Measurements from ENCODE around the gene GNAQ. TPM values are rescaled to one million over a fixed set of nuclear protein-coding genes. Genes with fewer than 3 reads are reported as not detected.
"Not testable (repeated sequence)": the region's sequence is repeated elsewhere in the genome, so short reads cannot be mapped to it uniquely, and the experiment has no call there.

GNAQ gene
- total RNA-seq, 1 experiment from 2014 or later = 29.2 TPM

DNA sequence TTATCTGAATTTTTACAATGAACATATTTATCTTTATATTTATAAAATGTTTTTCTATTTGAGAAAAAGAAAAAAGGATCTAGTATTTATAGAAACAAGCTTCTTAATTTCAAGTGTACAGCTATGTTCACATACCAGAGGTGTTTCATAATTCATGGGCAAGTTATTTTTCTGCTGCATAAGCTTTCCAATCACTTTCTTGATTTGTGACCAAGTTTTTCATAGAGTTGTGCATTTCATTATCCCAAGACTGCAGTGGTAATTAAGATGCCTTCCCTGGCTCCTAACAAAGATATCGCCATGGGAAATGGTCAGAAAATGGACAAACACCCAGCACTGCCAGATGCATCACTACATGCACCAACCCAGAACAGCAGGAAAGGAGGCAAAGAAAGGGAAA lies 124.6 kb downstream of the GNAQ start:
- no peak for DNase-seq (ENCODE audit: low read depth)

DNA sequence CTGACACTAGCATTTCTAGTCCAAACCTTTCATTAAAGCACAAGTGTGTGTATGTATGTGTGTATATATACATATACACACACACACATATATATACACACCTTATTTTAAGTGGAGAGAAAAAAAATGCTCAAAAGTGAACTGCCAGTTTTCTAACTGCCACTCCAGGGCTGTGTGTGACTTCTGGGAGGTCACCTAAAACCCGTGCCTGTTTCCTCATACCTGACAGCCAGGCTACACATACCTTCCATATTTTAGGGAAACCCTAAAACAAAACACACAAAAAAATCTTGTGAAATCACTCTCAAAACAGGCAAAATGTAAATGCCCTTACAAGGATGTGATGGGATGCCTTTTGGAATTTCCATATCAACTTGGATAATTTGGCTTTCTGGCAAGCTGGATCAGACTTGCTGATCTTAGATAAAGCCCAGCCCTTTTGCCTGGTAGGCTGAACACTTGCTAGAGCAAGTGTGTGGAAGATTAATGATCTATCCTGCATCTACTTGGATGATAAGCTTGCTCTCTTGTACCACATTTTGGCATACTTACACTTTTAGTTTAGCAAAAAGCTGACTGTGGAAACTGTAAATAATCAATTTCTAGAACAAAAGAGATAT lies 127.8 kb downstream of the GNAQ start:
- DNase-seq (ENCODE audit: low read depth) = no peak

DNA sequence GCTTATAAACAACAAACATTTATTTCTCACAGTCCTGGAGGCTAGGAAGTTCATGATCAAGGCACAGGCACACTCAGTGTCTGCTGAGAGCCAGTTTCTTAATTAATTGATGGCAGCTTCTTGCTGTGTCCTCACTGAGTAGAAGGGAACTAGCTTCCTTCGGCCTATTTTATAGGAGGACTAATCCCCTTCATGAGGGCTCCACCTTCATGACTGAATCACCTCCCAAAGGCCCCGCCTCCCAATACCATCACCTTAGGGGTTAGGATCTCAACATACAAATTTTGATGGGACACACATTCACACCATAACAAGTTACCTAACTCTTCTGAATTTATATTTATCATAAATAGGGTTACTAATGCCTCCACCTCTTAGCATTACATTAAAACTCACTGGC lies 129.8 kb downstream of the GNAQ start:
- no peak for DNase-seq (ENCODE audit: low read depth)

DNA sequence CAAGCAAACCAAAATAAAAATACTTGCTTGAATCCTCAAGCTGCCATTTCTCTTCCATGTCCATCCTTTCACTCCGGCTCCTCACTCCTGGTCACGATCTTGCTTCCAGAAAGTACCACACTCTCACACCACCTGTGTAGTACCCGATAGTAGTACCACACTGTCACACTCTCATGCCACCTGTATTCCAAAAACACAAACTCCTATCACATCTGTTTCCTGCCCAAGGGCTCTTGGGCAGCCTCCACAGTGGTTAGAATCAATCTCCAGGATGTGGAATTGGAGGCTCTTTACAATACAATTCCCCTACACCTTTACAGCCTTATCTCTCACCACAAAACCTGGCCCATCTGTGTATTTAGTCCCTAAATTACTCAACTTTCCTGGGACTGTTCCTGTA lies 130.6 kb downstream of the GNAQ start:
- DNase-seq (ENCODE audit: low read depth) = no peak

DNA sequence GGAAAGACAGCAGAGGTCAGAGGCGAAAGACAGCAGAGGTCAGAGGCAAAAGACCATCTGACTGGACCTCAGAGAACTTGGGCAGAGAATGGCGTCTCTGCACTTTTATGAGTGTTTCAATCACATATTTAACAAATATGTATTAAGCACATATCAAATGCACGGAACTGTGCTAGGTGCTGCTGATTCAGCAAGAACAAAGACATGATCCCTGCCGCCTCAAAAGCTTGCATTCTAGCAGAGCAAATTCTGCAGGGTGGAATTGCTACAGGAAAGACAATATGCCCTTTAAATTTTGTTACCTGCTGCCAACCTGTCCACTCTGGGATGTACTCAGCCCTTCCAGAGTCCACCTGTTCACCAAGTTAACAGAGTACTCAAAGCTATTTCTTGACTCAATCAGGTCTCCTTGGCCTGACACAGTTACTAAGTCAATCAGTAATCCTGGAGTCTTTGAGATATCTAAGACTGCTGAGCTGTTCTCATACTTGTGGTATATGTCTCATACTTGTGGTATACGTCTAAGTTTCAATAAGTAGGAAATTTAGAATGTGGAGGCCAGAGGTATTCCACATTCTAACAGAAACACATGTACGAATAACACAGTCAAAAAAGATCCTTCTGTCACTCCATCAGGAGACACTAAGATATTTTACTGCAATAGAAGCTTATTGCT lies 131.8 kb downstream of the GNAQ start:
- peak; percentile 80 for DNase-seq (ENCODE audit: low read depth)

DNA sequence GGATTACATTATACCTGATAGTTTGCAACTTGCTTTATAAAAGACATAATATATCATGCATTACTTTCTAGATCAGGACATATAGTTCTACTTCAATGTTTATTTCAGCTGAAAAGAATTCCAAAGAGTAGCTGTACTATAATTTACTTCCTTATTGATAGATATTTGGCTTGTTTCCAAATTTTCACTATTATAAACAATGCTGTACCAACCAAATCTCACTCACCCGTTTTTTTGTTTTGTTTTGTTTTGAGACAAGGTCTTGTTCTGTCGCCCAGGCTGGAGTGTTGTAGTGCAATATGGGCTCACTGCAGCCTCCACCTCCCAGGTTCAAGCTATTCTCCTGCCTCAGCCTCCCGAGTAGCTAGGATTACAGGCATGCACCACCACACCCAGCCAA lies 132.7 kb downstream of the GNAQ start:
- no peak for DNase-seq (ENCODE audit: low read depth)

DNA sequence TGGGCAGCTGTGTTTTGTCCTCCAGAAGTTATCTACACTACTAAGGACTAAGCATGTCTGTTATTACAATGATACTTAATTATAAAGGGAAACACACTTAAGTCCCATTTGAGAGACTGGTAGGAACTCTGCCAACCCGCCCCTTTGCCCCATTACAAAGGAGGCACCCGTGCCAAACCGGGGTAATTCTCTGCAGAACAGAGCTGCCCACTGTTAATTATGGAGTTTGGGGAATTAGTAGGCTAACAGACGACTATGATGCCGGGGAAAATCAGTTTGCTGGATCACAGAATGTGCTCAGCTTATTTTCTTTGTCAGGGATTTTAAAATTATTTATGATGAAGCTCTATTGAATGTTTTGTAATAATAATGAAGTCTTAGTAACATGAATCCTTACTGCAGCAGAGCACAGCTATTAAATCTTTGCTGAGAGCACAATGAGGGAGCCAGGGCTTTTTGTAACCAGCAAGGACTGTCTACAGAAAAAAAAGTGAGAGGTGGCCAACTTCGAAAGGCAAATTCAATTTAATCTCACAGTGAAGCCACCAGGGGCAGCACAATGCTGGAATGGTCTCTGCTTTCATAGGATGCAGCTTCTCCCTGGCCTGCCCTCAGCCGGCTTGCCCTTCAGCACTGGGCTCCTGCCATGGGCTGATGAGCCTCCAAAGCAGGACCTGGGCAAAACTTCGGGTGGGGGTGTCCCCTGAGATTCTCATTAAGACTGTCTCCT lies 134.5 kb downstream of the GNAQ start:
- no peak for DNase-seq (ENCODE audit: low read depth)

DNA sequence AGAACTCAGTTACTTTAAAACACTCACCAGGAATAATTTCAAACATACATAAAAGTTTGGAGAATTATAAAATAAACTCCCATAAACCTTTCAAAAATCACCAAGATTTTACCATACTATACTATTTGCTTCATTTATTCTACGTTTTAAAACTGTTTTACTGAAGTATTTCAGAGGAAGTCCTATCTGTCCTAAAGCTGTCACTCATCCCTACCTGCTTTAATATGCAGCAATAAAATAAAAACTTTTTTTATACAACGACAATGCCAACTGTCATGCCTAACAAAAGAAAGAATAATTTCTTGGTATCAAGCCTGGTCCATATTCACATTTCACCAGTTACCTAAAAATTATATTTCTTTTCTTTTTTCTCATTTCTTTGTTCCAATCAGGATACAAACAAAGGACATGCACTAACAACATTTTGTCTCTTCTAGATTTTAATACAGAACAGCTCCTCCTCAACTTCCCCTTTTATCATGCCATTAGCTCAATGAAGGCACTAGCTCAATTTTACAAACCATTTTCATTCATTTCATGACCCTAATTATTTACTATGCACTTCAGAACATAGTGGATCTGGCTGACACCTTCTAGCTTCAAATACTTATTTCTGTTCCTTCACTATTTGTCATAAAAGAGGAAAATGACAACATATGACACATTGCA lies 135.2 kb downstream of the GNAQ start:
- no peak for DNase-seq (ENCODE audit: low read depth)

DNA sequence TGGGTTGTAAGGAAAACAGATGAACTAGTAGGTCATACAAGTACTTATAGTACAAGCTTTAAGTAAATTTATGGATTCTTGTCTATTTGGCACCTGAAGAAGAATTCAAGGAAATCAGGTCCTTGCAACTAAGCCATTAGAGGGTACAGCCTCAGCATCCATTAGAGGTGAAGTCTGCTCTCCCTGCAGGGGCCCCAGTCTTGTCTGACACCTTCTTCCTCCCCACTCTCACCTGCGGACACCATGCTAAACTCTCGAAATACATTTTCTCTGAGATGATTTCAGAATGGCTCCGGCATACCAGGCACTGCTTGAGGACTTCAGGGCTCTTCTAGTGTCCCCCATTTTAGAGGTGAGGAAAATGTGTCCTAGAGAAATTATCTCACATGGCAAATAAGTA lies 137.9 kb downstream of the GNAQ start:
- no peak for DNase-seq (ENCODE audit: low read depth)

DNA sequence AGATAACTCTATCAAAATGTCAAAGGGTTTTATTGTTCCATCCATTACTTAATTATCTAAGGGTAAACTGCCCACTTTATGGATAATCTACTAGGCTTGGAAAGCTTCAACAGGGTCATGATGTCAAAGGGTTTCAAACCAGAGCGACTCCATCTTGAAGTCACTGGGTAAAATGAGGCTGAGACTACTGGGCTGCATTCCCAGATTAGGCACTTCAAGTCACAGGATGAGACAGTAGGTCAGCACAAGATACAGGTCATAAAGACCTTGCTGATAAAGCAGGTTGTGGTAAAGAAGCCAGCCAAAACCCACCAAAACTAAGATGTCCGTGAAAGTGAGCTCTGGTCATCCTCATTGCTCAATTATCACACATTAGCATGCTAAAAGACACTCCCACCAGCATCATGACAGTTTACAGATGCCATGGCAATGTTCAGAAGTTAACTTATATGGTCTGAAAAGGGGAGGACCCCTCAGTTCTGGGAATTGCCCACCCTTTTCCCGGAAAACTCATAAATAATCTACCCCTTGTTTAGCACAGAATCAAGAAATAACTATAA lies 138.6 kb downstream of the GNAQ start:
- no peak for DNase-seq (ENCODE audit: low read depth)

DNA sequence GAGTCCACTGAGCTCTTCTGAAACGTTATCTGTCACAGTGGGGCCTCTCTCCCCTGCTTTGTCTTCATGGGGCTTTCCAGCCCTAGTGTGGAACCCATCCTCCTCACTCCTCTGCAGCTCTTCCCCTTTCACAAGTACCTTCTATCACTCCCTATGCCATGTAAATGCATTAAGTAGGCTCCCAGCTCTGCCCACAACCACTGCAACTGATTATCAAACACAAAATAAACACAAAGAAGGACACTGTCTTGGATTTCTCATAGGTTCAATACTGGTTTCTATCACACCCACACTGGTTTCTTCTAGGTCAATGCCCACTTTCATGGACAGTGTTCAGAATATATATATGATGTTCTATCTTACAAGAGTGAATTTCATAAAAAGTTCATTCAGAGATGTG lies 139.4 kb downstream of the GNAQ start:
- DNase-seq (ENCODE audit: low read depth) = no peak

DNA sequence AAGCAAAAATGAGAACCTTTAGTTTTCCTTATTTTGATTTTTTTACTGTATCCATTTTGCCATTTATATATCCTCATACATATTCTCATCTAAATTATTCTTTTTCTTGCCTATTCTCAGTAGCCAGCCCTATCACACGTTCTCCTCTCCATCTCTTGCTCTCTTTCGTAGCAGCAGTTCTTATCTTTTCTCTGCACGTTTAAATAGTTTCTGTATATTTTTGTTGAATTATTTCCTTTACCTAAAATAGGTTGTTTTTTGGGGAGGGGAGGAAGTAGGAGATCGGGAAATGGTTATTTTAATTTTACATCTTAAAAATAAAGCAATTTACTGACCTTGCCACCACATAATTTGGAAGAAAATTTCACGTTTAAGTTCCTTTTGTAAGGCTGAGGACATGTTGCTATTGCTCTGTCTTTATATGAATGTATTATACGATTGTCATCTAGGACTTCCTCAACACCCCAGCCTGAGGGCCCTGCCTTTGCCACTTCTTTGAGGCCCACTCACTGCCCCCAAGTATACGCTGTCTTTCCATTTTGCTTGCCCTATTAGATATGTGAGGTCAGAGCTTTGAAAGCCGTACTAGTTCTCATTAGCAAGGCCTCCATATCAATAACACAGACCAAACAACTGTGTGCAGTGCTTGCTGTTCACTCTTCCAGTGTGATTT lies 140.3 kb downstream of the GNAQ start:
- DNase-seq (ENCODE audit: low read depth) = no peak

DNA sequence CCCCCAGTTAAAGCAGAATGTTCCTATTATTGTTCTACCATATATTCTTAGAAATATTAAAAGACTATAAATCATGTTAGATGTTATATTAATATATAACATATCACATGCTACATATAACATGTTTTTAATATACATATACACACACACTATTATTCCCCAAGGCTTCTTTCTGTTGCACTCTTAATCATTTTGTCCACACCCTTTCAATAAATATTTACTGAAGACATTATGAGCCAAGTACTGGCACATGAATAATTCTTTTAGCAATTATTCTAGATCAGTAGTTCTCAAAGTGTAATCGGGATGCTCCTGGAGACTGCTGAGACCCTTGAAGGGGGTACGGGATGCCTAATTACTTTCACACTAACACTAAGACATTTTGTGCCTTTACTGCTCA lies 143.9 kb downstream of the GNAQ start:
- no peak for DNase-seq (ENCODE audit: low read depth)

DNA sequence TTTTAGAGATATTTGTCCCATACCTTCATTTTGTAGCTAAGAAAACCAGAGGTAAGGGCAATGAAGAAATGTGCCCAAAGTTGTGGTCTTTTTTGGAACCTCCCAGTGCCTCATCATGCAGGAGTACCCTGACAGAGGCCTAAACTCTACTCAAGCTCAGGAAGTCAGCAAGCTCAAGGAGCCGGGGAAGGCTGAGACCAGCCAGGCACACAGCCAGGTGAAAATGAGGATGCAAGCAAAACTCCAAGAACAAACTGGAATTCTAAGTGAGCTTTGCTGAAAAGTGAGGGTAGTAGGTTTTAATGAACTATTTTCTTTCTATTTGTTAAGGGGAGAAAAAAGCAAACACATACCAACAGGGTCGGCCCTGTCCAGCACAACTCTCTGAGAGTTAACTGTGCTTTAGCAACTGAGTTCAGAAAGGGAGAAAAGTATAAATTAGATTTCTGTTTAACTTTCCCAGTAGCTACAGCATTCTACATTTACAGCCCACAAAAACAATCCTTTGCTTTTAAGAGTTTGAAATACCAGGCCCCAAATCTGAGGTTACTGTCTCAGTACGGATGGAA lies 146.4 kb downstream of the GNAQ start:
- DNase-seq (ENCODE audit: low read depth) = no peak

DNA sequence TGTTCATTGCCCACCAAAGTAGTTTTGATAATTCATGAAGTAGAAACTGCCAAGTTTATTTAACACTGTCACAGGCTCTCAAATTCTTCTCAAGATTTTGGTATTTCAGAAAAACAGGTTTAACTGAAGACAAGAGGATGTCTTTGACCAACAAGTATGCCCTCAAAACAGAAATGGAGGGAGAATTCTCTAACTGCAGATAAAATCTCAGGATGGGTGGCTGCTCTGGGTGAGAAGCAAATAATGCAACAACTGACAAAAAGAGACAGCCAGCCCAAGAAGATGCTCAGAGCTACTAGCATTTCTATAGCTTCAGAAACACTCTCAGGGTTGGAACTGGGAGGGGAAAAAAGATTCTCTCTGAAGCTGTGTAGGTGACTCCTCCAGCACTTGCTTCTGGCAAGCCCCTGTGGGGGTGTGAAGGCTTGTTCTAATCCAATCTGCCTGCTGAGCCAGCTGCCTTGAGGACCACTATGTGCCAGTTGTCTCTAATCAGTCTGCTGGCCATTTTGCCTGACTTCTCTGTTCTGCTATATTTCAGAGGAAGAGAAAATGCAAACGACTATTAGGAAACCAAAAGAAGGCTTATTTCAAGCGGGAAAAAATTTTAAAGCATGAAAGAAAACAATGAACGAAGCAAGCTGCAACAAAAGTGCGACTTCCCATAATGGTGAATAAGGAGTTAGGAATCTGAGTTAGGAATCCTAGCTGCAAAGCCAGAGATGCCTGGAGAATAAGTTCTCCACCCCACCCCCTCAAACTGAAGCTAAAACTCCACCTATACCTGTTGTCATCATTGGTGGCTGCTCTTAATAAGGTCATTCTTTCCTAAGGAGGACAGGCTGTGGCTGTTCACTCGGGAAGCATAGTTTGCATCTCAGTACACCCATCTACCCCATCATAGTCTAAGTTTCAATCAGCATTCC lies 147.5 kb downstream of the GNAQ start:
- peak; percentile 40 for DNase-seq (ENCODE audit: low read depth)

DNA sequence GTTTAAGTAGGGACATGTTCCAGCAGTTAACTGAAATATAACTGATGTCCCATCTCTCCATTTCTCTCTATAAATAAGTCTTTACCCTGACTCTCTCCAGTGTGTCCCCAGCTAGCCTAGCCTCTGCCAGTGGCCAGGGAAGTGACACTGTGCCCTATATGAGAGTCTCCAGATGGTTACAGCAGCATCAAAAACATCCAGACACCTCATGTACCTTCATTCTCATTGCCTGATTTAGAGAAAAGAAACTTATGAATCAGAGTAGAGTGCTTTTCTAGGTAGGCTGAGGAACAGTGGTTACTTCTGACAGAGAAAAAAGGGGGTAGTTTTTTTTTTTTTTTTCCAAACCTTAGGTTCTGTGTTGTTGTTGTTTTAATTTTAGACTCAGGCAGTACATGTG lies 148.5 kb downstream of the GNAQ start:
- DNase-seq (ENCODE audit: low read depth) = no peak

DNA sequence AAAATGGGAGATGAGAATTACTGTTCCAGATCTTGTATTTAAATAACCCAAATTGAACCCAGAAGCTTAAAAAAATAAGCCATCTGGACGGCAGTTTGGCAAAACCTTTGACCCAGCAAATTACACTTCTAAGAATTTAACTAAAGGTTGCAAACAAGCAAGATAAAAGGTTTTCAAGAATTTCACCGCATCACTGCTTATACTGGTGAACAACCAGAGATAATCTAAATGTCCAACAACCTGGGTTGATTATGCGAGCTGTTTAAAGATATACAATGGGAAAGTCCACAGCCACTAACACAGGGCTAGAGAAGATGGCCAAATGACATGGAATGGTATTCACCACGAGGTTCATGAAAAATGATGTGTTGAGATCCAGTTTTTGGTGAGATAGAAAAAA lies 149.3 kb downstream of the GNAQ start:
- no peak for DNase-seq (ENCODE audit: low read depth)

DNA sequence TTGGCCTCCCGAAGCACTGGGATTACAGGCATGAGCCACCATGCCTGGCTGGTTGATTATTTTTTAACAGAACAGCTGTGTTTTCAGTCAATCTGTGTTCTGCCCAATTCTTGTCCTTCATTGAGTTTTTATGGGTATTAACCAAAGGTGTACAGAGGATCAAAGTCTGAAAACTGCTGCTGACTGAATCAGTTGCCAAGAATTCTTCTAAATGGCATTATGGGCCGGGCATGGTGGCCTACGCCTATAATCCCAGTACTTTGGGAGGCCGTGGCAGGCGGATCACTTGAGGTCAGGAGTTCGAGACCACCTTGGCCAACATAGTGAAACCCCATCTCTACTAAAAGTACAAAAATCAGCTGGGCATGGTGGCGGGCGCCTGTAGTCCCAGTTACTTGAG lies 150.0 kb downstream of the GNAQ start:
- DNase-seq (ENCODE audit: low read depth) = not testable (repeated sequence)

DNA sequence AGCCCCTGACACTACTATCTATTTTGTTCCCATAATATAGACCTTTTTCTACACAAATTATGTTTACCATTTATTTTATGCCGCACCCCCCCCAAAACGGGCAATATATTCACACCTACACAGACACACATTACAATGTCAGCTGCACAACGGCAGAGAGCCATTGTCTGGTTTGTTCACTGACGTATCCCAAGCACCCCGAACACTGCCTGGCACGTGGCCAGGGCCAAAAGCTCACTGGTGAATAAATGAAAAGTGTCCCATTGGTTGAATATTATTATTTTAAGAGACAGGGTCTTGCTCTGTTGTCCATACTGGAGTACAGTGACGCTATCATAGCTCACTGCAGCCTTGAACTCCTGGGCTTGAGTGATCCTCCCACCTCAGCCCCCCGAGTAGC lies 150.5 kb downstream of the GNAQ start:
- no peak for DNase-seq (ENCODE audit: low read depth)

DNA sequence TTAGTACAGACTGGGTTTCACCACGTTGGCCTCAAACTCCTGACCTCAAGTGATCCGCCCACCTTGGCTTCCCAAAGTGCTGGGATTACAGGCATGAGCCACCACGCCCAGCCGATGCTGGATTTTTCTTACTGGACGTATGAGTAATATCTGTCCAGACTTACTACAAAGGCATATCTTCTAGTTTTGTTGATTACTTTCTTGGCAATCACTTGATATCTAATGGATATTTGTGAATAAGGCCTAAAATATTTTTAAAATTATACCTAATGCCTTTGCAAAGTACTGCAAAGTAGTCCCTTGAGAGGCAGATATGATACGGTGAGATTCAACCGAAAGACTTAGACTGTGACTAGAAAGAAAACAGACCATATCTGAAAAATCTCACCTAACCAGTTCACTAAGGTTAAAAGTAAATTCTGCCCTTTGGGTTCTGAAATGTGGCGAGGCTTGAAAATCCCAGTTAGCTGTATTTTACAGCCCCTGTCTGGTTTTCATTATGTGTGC lies 152.1 kb downstream of the GNAQ start:
- peak; percentile 37 for DNase-seq (ENCODE audit: low read depth)

Data from LHCN-M2 (cell line).